Measurements from ENCODE around the gene OSBPL6.

DNA sequence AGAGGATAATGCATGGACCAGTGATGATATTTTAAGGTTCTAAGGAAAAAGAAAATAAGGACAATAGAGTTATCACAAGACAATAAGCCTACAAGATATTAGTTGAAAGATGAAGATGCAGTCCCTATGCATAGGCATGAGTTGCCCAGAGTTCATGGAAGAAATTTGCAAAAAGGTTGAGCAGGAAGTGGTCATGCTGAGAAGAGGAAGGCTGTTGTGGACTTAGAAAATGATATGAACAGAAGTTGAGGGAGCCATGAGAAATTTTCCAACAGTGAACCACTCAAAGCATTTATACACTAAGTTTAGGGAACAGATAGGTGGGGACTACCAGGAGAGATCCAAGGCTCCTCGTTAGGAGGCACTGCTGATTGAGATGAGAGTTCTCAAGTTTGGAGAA lies 3.5 kb downstream of the OSBPL6 start:
- TF ChIP-seq, protein P1, sequence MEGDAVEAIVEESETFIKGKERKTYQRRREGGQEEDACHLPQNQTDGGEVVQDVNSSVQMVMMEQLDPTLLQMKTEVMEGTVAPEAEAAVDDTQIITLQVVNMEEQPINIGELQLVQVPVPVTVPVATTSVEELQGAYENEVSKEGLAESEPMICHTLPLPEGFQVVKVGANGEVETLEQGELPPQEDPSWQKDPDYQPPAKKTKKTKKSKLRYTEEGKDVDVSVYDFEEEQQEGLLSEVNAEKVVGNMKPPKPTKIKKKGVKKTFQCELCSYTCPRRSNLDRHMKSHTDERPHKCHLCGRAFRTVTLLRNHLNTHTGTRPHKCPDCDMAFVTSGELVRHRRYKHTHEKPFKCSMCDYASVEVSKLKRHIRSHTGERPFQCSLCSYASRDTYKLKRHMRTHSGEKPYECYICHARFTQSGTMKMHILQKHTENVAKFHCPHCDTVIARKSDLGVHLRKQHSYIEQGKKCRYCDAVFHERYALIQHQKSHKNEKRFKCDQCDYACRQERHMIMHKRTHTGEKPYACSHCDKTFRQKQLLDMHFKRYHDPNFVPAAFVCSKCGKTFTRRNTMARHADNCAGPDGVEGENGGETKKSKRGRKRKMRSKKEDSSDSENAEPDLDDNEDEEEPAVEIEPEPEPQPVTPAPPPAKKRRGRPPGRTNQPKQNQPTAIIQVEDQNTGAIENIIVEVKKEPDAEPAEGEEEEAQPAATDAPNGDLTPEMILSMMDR (IDR thresholded peaks at IDR 0.05): no peak
- TF ChIP-seq POLR2A (IDR thresholded peaks at IDR 0.05): no peak

All from uterus (tissue), 2 donors.